ENCODE data around the gene E2F3. TPM values are rescaled to one million over a fixed set of nuclear protein-coding genes. Genes with fewer than 3 reads are reported as not detected.
"Not testable (repeated sequence)": the region's sequence is repeated elsewhere in the genome, so short reads cannot be mapped to it uniquely, and the experiment has no call there.

E2F3 gene
- total RNA-seq, 1 experiment from 2014 or later, result 18.7 TPM

GRCh38 chr6:20511852-20512251 is 110.2 kb downstream of the E2F3 start:
- no peaks in the 10 kb centered on the region for H3K9me3 Mint-ChIP-seq (ENCODE audit: unreplicated experiment)
- no peaks in the 10 kb centered on the region for H3K36me3 Mint-ChIP-seq (ENCODE audit: insufficient read depth, unreplicated experiment)
- H3K27ac Mint-ChIP-seq (ENCODE audit: low read depth, unreplicated experiment), result no peak overlapping the region
- POLR2A ChIA-PET, result no interaction called here
- CTCF ChIA-PET, result interaction anchor here (0.6 to 2.5 kb wide), 2 partner anchors 16 to 65 kb away, joined by 3 to 8 read pairs; no protein-coding TSS in a partner anchor
- DNase-seq (ENCODE audit: unreplicated experiment), result no peak
- intact Hi-C loops (cut with micrococcal nuclease), result no loop called here
- H3K4me1 Mint-ChIP-seq (ENCODE audit: insufficient read depth, unreplicated experiment), result no peaks in the 10 kb centered on the region
- no peak overlapping the region for H3K4me3 Mint-ChIP-seq (ENCODE audit: unreplicated experiment)
- no peak for TF ChIP-seq CTCF (IDR thresholded peaks at IDR 0.05; ENCODE audit: unreplicated experiment)
- no TSS peak for BruUV-seq (replicated peaks)
- H3K27me3 Mint-ChIP-seq (ENCODE audit: insufficient read depth, unreplicated experiment), result no peaks in the 10 kb centered on the region

- DNase-seq (ENCODE audit: unreplicated experiment); POLR2A ChIA-PET; H3K9me3 Mint-ChIP-seq (ENCODE audit: unreplicated experiment); H3K4me1 Mint-ChIP-seq (ENCODE audit: insufficient read depth, unreplicated experiment); H3K4me3 Mint-ChIP-seq (ENCODE audit: unreplicated experiment); H3K36me3 Mint-ChIP-seq (ENCODE audit: insufficient read depth, unreplicated experiment); intact Hi-C loops (cut with micrococcal nuclease); CTCF ChIA-PET; H3K27ac Mint-ChIP-seq (ENCODE audit: low read depth, unreplicated experiment); BruUV-seq (replicated peaks): not testable (repeated sequence)
- peaks cover 19% of the 10 kb centered on the region for H3K27me3 Mint-ChIP-seq (ENCODE audit: insufficient read depth, unreplicated experiment)
Measured at GRCh38 chr6:20525208-20525607, 123.5 kb downstream of the E2F3 start.

GRCh38 chr6:20529086-20529448 is 127.4 kb downstream of the E2F3 start:
- CTCF ChIA-PET, result interaction anchor here (0.7 to 2.8 kb wide), 19 partner anchors 9 to 984 kb away, joined by 3 to 41 read pairs (median 7); no protein-coding TSS in a partner anchor
- H3K4me3 Mint-ChIP-seq (ENCODE audit: unreplicated experiment), result peak overlapping the region; percentile 62
- H3K4me1 Mint-ChIP-seq (ENCODE audit: insufficient read depth, unreplicated experiment); POLR2A ChIA-PET; BruUV-seq (replicated peaks); H3K9me3 Mint-ChIP-seq (ENCODE audit: unreplicated experiment); H3K27me3 Mint-ChIP-seq (ENCODE audit: insufficient read depth, unreplicated experiment); H3K36me3 Mint-ChIP-seq (ENCODE audit: insufficient read depth, unreplicated experiment): not testable (repeated sequence)
- TF ChIP-seq CTCF (IDR thresholded peaks at IDR 0.05; ENCODE audit: unreplicated experiment), result peak; percentile 26
- intact Hi-C loops (cut with micrococcal nuclease), result loop anchor here (1.0 kb wide), 1 partner anchor 437 kb away; no protein-coding TSS in a partner anchor
- DNase-seq (ENCODE audit: unreplicated experiment), result peak; percentile 57
- H3K27ac Mint-ChIP-seq (ENCODE audit: low read depth, unreplicated experiment), result peak overlapping the region; percentile 32

GRCh38 chr6:20532881-20533280 is 131.2 kb downstream of the E2F3 start:
- no peak for TF ChIP-seq CTCF (IDR thresholded peaks at IDR 0.05; ENCODE audit: unreplicated experiment)
- Mint-ChIP-seq H3K27ac (ENCODE audit: low read depth, unreplicated experiment) (no peak overlapping the region), H3K4me3 (ENCODE audit: unreplicated experiment) (no peak overlapping the region), H3K27me3 (ENCODE audit: insufficient read depth, unreplicated experiment) (no peaks in the 10 kb centered on the region), H3K36me3 (ENCODE audit: insufficient read depth, unreplicated experiment) (no peaks in the 10 kb centered on the region), H3K9me3 (ENCODE audit: unreplicated experiment) (no peaks in the 10 kb centered on the region), H3K4me1 (ENCODE audit: insufficient read depth, unreplicated experiment) (peaks cover 17% of the 10 kb centered on the region)
- CTCF ChIA-PET, result interaction anchor here (0.6 to 1.3 kb wide), 5 partner anchors 240 to 441 kb away, joined by 3 to 5 read pairs (median 3); no protein-coding TSS in a partner anchor
- intact Hi-C loops (cut with micrococcal nuclease), result loop anchor here (5.0 kb wide), 1 partner anchor 321 kb away; the partner anchor contains the start of gene MBOAT1
- POLR2A ChIA-PET, result interaction anchor here (0.7 to 0.8 kb wide), 2 partner anchors 12 to 1055 kb away, joined by 3 to 4 read pairs; no protein-coding TSS in a partner anchor
- no peak for DNase-seq (ENCODE audit: unreplicated experiment)
- no TSS peak for BruUV-seq (replicated peaks)

Measured in MCF 10A (cell line).